B cell (primary cell): ENCODE measurements around the gene NCS1. TPM values are rescaled to one million over a fixed set of nuclear protein-coding genes. Genes with fewer than 3 reads are reported as not detected.

Experiments
- ATAC-seq: fragments of 200-7000 bp; cut with Tn5 transposase; one replicate; pipeline ENCODE4 v1.10.0; 2021; ENCODE audit warnings: low read depth, mild to moderate bottlenecking, moderate number of reproducible peaks, moderate library complexity
- CTCF ChIA-PET: fragments of 350-600 bp; sonication (Branson Sonifier 250); formaldehyde crosslinking; loops from one replicate; lab custom pipeline; 2021; ENCODE audit warnings: antibody characterized with exemption, inconsistent platforms; lab: Charles Lee
- POLR2A ChIA-PET: fragments of 350-600 bp; sonication (Branson Sonifier 250); formaldehyde crosslinking; loops from one replicate; lab custom pipeline; 2021; ENCODE audit warnings: antibody characterized with exemption; lab: Charles Lee
- DNase-seq: peaks from one replicate; pipeline ENCODE4 v3.0.0; 2013
- H2AFZ ChIP-seq: 2 replicates; pipeline ENCODE4 v1.6.1; 2012; ENCODE audit warnings: mild to moderate bottlenecking, low read depth, low read length; ENCODE audit not compliant: insufficient read depth, poor library complexity, severe bottlenecking
- H3K27ac ChIP-seq, 2 donors: 1 replicate in 1 of 2; 2 replicates in 1 of 2; pipeline ENCODE4 v1.5.1; 2012 to 2013; ENCODE audit warnings: low read length in 2 of 2, mild to moderate bottlenecking in 2 of 2, moderate library complexity in 1 of 2
- H3K27me3 ChIP-seq, 4 experiments: fragments of 200-600 bp in 1 of 4; sonication (generic) in 1 of 4; replicated peaks in 1 of 4; 1 replicate in 2 of 4; 2 replicates in 2 of 4; pipeline versions ENCODE4 v1.6.1 to v1.7.0; 2013 to 2016; ENCODE audit warnings: low read length in 3 of 4, mild to moderate bottlenecking in 2 of 4, mixed read lengths in 1 of 4, moderate library complexity in 1 of 4; ENCODE audit not compliant: insufficient read depth in 4 of 4, control insufficient read depth in 3 of 4; ENCODE audit errors: control extremely low read depth in 1 of 4
- H3K36me3 ChIP-seq, 2 experiments: replicated peaks in 1 of 2; 1 replicate in 1 of 2; 2 replicates in 1 of 2; pipeline versions ENCODE4 v1.6.1 to v1.7.1; 2013; ENCODE audit warnings: low read length in 1 of 2; ENCODE audit not compliant: insufficient read depth in 2 of 2, control insufficient read depth in 1 of 2; ENCODE audit errors: control extremely low read depth in 1 of 2, extremely low read depth in 1 of 2
- H3K4me1 ChIP-seq, 2 donors: fragments of 200-600 bp in 1 of 2; sonication (generic) in 1 of 2; 1 replicate in 1 of 2; 2 replicates in 1 of 2; pipeline versions ENCODE4 v1.5.1 to v1.6.1; 2013 to 2017; ENCODE audit warnings: low read length in 2 of 2; ENCODE audit not compliant: control insufficient read depth in 2 of 2, insufficient read depth in 2 of 2
- H3K4me2 ChIP-seq: replicated peaks from 2 replicates; pipeline ENCODE3; 2012; ENCODE audit warnings: mild to moderate bottlenecking, low read depth, low read length; ENCODE audit not compliant: poor library complexity, severe bottlenecking
- H3K4me3 ChIP-seq, 5 experiments: fragments of 200-600 bp in 1 of 5; sonication (generic) in 1 of 5; 1 replicate in 3 of 5; 2 replicates in 2 of 5; pipeline versions ENCODE4 v1.5.1 to v1.7.0; 2011 to 2016; ENCODE audit warnings: low read length in 4 of 5, mild to moderate bottlenecking in 4 of 5, low read depth in 2 of 5, control low read depth in 1 of 5, moderate library complexity in 1 of 5; ENCODE audit not compliant: insufficient read depth in 1 of 5; ENCODE audit errors: control extremely low read depth in 1 of 5, extremely low read depth in 1 of 5
- H3K79me2 ChIP-seq: fragments of 200-600 bp; sonication (generic); one replicate; pipeline ENCODE4 v1.6.0; 2016; ENCODE audit warnings: low read length; ENCODE audit not compliant: control insufficient read depth, insufficient read depth
- H3K9ac ChIP-seq: fragments of 200-600 bp; sonication (generic); 2 replicates; pipeline ENCODE4 v1.6.1; 2017; ENCODE audit warnings: mild to moderate bottlenecking, low read length, moderate library complexity
- H3K9me3 ChIP-seq, 3 donors: one replicate each; pipeline versions ENCODE4 v1.6.1 to v1.7.1; 2013; ENCODE audit warnings: low read length in 2 of 3; ENCODE audit not compliant: control insufficient read depth in 2 of 3, insufficient read depth in 1 of 3; ENCODE audit errors: control extremely low read depth in 1 of 3
- H4K20me1 ChIP-seq: 2 replicates; pipeline ENCODE4 v1.6.0; 2012; ENCODE audit warnings: mild to moderate bottlenecking, low read length; ENCODE audit not compliant: insufficient read depth, control insufficient read depth, poor library complexity, severe bottlenecking
- H3K27ac Mint-ChIP-seq: one replicate; pipeline ENCODE4 v1.8.0; 2021; ENCODE audit warnings: mixed read lengths
- H3K27me3 Mint-ChIP-seq: one replicate; pipeline ENCODE4 v1.8.0; 2021; ENCODE audit warnings: mixed read lengths
- H3K4me1 Mint-ChIP-seq: one replicate; pipeline ENCODE4 v1.8.0; 2021; ENCODE audit warnings: mixed read lengths
- H3K4me3 Mint-ChIP-seq: one replicate; pipeline ENCODE4 v1.8.0; 2021; ENCODE audit warnings: mixed read lengths
- H3K9me3 Mint-ChIP-seq: one replicate; pipeline ENCODE4 v1.8.0; 2022; ENCODE audit warnings: mixed read lengths; ENCODE audit not compliant: insufficient read depth
- EZH2 ChIP-seq: IDR thresholded peaks from 2 replicates; pipeline ENCODE4 v1.6.1; 2012; ENCODE audit warnings: borderline replicate concordance, low read depth, mild to moderate bottlenecking, moderate library complexity, low read length; ENCODE audit not compliant: insufficient read depth, poor library complexity, severe bottlenecking
- WGBS: methylation state at CpG from one replicate; pipeline ENCODE4 v1.1.5; 2013; ENCODE audit warnings: missing lambda C conversion rate; ENCODE audit not compliant: insufficient coverage; 5-methylcytosine and 5-hydroxymethylcytosine counted together
- intact Hi-C: fragments of 100-400 bp; cut with micrococcal nuclease; formaldehyde crosslinking; loops from one replicate; pipeline ENCODE4 v1.10.0; 2022
- polyA plus RNA-seq: library from polyadenylated mRNA; depleted of rRNA; stranded (reverse); fragments of >200 nt; gene quantifications from 2 replicates; pipeline ENCODE4 v1.2.3, GENCODE V29; 2012
- total RNA-seq, 2 donors: library from RNA; stranded (reverse); fragments of 120-200 nt in 1 of 2; gene quantifications; 1 replicate in 1 of 2; 2 replicates in 1 of 2; pipeline versions ENCODE4 v1.2.3 to v1.2.4, GENCODE V29; 2013 to 2022
- TF ChIP-seq, protein P1 (sequence below): fragments of 200-600 bp; IDR thresholded peaks from one replicate; pipeline ENCODE4 v1.8.0; 2022; ENCODE audit warnings: antibody characterized with exemption, mild to moderate bottlenecking

NCS1 gene
- total and polyA plus RNA-seq, 2 donors (not counting 1 experiment from before 2014, with no cell fraction given): 0.39 TPM; not detected in 1

DNA sequence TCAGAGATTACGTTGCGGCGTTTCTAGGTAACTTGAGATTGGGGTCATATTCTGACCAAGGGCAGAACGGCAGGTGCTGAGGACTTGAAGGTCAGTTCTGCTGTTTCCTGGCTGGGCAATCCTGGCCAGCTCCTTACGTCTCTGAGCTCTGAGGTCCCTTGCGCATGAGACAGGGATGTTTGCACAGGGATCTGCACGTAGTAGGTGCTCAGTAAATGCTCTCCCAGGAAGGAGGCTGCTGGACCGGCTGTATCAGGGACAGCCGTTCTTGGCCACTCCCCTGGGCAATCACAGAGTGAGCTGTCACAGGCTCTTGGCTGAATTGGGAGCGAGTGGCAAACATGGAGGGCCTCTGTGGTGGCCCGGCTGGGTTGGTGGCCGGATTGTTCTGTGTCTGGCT, 8.3 kb downstream of the NCS1 start:
- intact Hi-C loops: no loop called here
- Histone ChIP-seq H3K27me3 (no peaks in the 10 kb centered on the region), H3K27ac (no peak overlapping the region), H3K36me3 (no peaks in the 10 kb centered on the region), H2AFZ (no peak overlapping the region), H4K20me1 (no peaks in the 10 kb centered on the region), H3K9me3 (no peaks in the 10 kb centered on the region), H3K4me1 (no peaks in the 10 kb centered on the region), H3K9ac (no peak overlapping the region), H3K79me2 (no peaks in the 10 kb centered on the region), H3K4me3 (no peak overlapping the region), H3K4me2 (no peak overlapping the region)
- 92% methylated on average over 12 of the region's 12 CpGs for WGBS
- ATAC-seq: no peak
- CTCF ChIA-PET: no interaction called here
- H3K4me3 Mint-ChIP-seq: no peak overlapping the region
- no peak for TF ChIP-seq EZH2
- TF ChIP-seq, protein P1, sequence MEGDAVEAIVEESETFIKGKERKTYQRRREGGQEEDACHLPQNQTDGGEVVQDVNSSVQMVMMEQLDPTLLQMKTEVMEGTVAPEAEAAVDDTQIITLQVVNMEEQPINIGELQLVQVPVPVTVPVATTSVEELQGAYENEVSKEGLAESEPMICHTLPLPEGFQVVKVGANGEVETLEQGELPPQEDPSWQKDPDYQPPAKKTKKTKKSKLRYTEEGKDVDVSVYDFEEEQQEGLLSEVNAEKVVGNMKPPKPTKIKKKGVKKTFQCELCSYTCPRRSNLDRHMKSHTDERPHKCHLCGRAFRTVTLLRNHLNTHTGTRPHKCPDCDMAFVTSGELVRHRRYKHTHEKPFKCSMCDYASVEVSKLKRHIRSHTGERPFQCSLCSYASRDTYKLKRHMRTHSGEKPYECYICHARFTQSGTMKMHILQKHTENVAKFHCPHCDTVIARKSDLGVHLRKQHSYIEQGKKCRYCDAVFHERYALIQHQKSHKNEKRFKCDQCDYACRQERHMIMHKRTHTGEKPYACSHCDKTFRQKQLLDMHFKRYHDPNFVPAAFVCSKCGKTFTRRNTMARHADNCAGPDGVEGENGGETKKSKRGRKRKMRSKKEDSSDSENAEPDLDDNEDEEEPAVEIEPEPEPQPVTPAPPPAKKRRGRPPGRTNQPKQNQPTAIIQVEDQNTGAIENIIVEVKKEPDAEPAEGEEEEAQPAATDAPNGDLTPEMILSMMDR: no peak
- H3K4me1 Mint-ChIP-seq: no peaks in the 10 kb centered on the region
- H3K27ac Mint-ChIP-seq: no peak overlapping the region
- DNase-seq: no peak
- no peaks in the 10 kb centered on the region for H3K27me3 Mint-ChIP-seq
- H3K9me3 Mint-ChIP-seq: no peaks in the 10 kb centered on the region
- POLR2A ChIA-PET: no interaction called here

DNA sequence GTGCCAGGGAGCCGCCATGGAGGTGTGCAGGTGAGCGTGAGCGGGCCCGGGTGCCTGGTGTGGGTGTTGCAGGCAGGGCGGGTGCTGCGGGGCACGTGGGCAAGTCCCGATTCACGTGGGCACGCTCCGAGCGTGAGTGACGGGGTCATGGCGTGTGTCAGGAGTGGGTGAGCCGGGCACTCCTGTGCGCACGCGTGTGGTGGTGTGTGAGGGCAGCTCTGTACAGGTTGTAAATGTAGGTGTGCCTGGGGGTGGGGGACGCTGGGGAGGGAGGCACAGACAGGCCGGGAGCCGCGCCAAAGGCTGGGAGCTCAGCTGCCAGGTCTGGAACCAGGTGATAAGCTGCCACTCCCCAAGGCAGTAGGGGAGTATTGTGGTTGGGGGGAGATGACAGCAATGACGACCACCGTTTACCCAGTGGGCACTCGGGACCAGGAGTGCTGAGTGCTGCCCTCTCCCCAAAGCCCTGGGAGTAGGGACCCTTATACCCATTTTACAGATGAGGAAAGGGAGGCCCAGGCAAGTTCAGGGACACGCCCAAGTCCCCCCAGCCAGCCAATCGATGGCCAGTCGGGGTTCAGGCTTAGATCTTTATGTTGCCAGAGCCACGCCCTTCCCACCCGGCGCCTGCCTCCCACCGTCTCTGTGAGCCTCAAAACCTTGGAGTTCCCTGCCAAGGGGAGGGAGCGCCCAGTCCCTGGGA, 9.6 kb downstream of the NCS1 start:
- CTCF ChIA-PET: no interaction called here
- no peak for ATAC-seq

More for the DNA sequence above, 9.6 kb downstream of the NCS1 start:
- intact Hi-C loops: no loop called here
- 91% methylated on average over 33 of the region's 33 CpGs for WGBS
- POLR2A ChIA-PET: no interaction called here
- Histone ChIP-seq H3K4me3 (no peak overlapping the region), H3K27ac (no peak overlapping the region), H3K27me3 (no peaks in the 10 kb centered on the region), H3K4me1 (no peaks in the 10 kb centered on the region), H4K20me1 (no peaks in the 10 kb centered on the region), H3K9ac (no peak overlapping the region), H3K9me3 (no peaks in the 10 kb centered on the region), H3K4me2 (no peak overlapping the region), H3K79me2 (no peaks in the 10 kb centered on the region), H3K36me3 (no peaks in the 10 kb centered on the region), H2AFZ (no peak overlapping the region)
- TF ChIP-seq, protein P1: no peak
- no peak for TF ChIP-seq EZH2
- Mint-ChIP-seq H3K4me3 (no peak overlapping the region), H3K9me3 (no peaks in the 10 kb centered on the region), H3K27ac (no peak overlapping the region), H3K4me1 (no peaks in the 10 kb centered on the region), H3K27me3 (peaks cover 10% of the 10 kb centered on the region)
- no peak for DNase-seq
